ENCODE measurements around the gene PPARG. TPM values are rescaled to one million over a fixed set of nuclear protein-coding genes. Genes with fewer than 3 reads are reported as not detected.

The PPARG gene
- total RNA-seq, 4 donors from 2014 or later, result 20.0 to 64.2 (median 29.6) TPM

- Histone ChIP-seq H3K4me1 (peaks cover 0 to 1% (median 0%) of the 10 kb centered on the region in 4 donors), H3K4me3 (no peak overlapping the region), H3K27ac (no peak overlapping the region), H3K36me3 (no peaks in the 10 kb centered on the region), H3K27me3 (no peaks in the 10 kb centered on the region), H3K9me3 (no peaks in the 10 kb centered on the region)
- TF ChIP-seq CTCF (IDR thresholded peaks at IDR 0.05), result no peak
- no peak for TF ChIP-seq POLR2A (IDR thresholded peaks at IDR 0.05)
- TF ChIP-seq EP300 (IDR thresholded peaks at IDR 0.05), result no peak
- 82 to 88% methylated on average over 3 of the region's 3 CpGs for WGBS, 2 donors
- DNase-seq (ENCODE audit: low spot score in 2 of 2), result no peak
Observed at GRCh38 chr3:12470680-12471079, 181.8 kb downstream of the PPARG start.

- TF ChIP-seq CTCF (IDR thresholded peaks at IDR 0.05) (no peak), POLR2A (IDR thresholded peaks at IDR 0.05) (no peak), EP300 (IDR thresholded peaks at IDR 0.05) (no peak)
- no peaks in the 10 kb centered on the region for H3K27me3 ChIP-seq
- H3K27ac ChIP-seq, result no peak overlapping the region
- H3K4me1 ChIP-seq, result peaks cover 0 to 7% (median 4%) of the 10 kb centered on the region in 4 donors
- H3K36me3 ChIP-seq, result no peaks in the 10 kb centered on the region
- DNase-seq (ENCODE audit: low spot score in 2 of 2), result no peak
- WGBS, 2 donors, result 71 to 74% methylated on average over 11 of the region's 11 CpGs
- H3K4me3 ChIP-seq, result no peak overlapping the region
- no peaks in the 10 kb centered on the region for H3K9me3 ChIP-seq
Observed at GRCh38 chr3:12471241-12471640, 182.4 kb downstream of the PPARG start.

GRCh38 chr3:12472000-12472610 is 183.2 kb downstream of the PPARG start:
- Histone ChIP-seq H3K27me3 (no peaks in the 10 kb centered on the region), H3K4me3 (no peak overlapping the region), H3K4me1 (peaks cover 0 to 13% (median 6%) of the 10 kb centered on the region in 4 donors), H3K9me3 (no peaks in the 10 kb centered on the region), H3K36me3 (no peaks in the 10 kb centered on the region), H3K27ac (no peak overlapping the region)
- WGBS, 2 donors, result 82 to 86% methylated on average over 11 of the region's 11 CpGs
- TF ChIP-seq EP300 (IDR thresholded peaks at IDR 0.05) (no peak), CTCF (IDR thresholded peaks at IDR 0.05) (no peak), POLR2A (IDR thresholded peaks at IDR 0.05) (no peak)
- DNase-seq (ENCODE audit: low spot score in 2 of 2), result no peak

GRCh38 chr3:12472796-12473195 is 183.9 kb downstream of the PPARG start:
- Histone ChIP-seq H3K4me3 (no peak overlapping the region), H3K9me3 (no peaks in the 10 kb centered on the region), H3K36me3 (no peaks in the 10 kb centered on the region), H3K27ac (no peak overlapping the region), H3K4me1 (peaks cover 0 to 13% (median 6%) of the 10 kb centered on the region in 4 donors), H3K27me3 (no peaks in the 10 kb centered on the region)
- no peak for TF ChIP-seq CTCF (IDR thresholded peaks at IDR 0.05)
- TF ChIP-seq EP300 (IDR thresholded peaks at IDR 0.05), result no peak
- TF ChIP-seq POLR2A (IDR thresholded peaks at IDR 0.05), result no peak
- DNase-seq (ENCODE audit: low spot score in 2 of 2), result no peak
- WGBS, 2 donors, result 80 to 92% methylated on average over 5 of the region's 5 CpGs

- Histone ChIP-seq H3K9me3 (no peaks in the 10 kb centered on the region), H3K4me1 (peaks cover 0 to 13% (median 6%) of the 10 kb centered on the region in 4 donors), H3K36me3 (no peaks in the 10 kb centered on the region), H3K4me3 (no peak overlapping the region), H3K27me3 (no peaks in the 10 kb centered on the region), H3K27ac (no peak overlapping the region)
- DNase-seq (ENCODE audit: low spot score in 2 of 2), result no peak
- TF ChIP-seq CTCF (IDR thresholded peaks at IDR 0.05) (no peak), EP300 (IDR thresholded peaks at IDR 0.05) (no peak), POLR2A (IDR thresholded peaks at IDR 0.05) (no peak)
- WGBS, 2 donors, result 86 to 89% methylated on average over 9 of the region's 9 CpGs
Observed at GRCh38 chr3:12473511-12473910, 184.6 kb downstream of the PPARG start.
